Measurements from ENCODE around the gene KRTAP10-1. TPM values are rescaled to one million over a fixed set of nuclear protein-coding genes. Genes with fewer than 3 reads are reported as not detected.

Gene KRTAP10-1
- total and polyA plus RNA-seq, 2 of the 8 experiments (the other 6 are each of a cell fraction or from before 2014, with no cell fraction given), result 0.08 TPM; not detected in 1

GRCh38 chr21:44490816-44491215 lies 49.2 kb downstream of the KRTAP10-1 start:
- H3K56ac ChIP-seq (replicated peaks; ENCODE audit: insufficient read length, low read depth, low read length), result no peak overlapping the region
- H3K18ac ChIP-seq (ENCODE audit: extremely low read depth, low read length), result no peak overlapping the region
- no peak overlapping the region for H2AFZ ChIP-seq (ENCODE audit: low read length)
- peaks cover 0 to 26% (median 10%) of the 10 kb centered on the region in 4 experiments; a peak in 4 of 8 replicates for H3K36me3 ChIP-seq (ENCODE audit: control insufficient read depth in 2 of 4, insufficient read depth in 4 of 4, low read length in 3 of 4)
- FAIRE-seq (no peak), DNase-seq (ENCODE audit: low read depth in 1 of 2, low spot score in 2 of 2) (no peak)
- H4K5ac ChIP-seq (ENCODE audit: insufficient read length, low read depth, low read length), result no peak overlapping the region
- no peaks in the 10 kb centered on the region for H4K20me1 ChIP-seq (replicated peaks in 1 of 2; ENCODE audit: control insufficient read depth in 1 of 2, insufficient read depth in 2 of 2, low read length in 2 of 2)
- TF ChIP-seq SIN3A (conservative IDR thresholded peaks at IDR 0.05 in 1 of 2, IDR thresholded peaks at IDR 0.05 in 1 of 2; ENCODE audit: low read depth in 1 of 2, low read length in 2 of 2) (no peak), CEBPB (IDR thresholded peaks at IDR 0.05; ENCODE audit: low read depth, low read length) (no peak)
- 93% methylated on average over 9 of the region's 9 CpGs; no CpG with 5 or more reads in 1 of the 2 experiments for WGBS, 2 experiments (ENCODE audit: extremely low coverage in 1 of 2, insufficient coverage in 1 of 2, insufficient read length in 1 of 2, insufficient replicate concordance in 2 of 2, low coverage in 1 of 2, low lambda C conversion rate in 2 of 2, missing lambda C conversion rate in 1 of 2)
- no peak overlapping the region for H3K4ac ChIP-seq (replicated peaks; ENCODE audit: insufficient read length, low read depth, low read length)
- H2AK5ac ChIP-seq (ENCODE audit: low read depth, low read length), result no peak overlapping the region
- H3K4me3 ChIP-seq (ENCODE audit: extremely low read depth in 1 of 4, insufficient read depth in 2 of 4, low read depth in 3 of 4, low read length in 4 of 4), result no peak overlapping the region
- H2BK15ac ChIP-seq (ENCODE audit: low read length), result no peak overlapping the region
- ChIA-PET POLR2A (ENCODE audit: partially characterized antibody) (interaction anchor here (0.9 kb wide), 1 partner anchor 291 kb away, joined by 3 read pairs; no protein-coding TSS in a partner anchor), CTCF (ENCODE audit: partially characterized antibody) (interaction anchor here (0.6 to 2.5 kb wide), 21 partner anchors 11 to 739 kb away, joined by 3 to 9 read pairs (median 3); partner anchors contain the start of gene TSPEAR)
- H2BK12ac ChIP-seq (ENCODE audit: low read depth, low read length), result no peak overlapping the region
- 0 out of 2 replicates have a peak, but pooled peaks cover 2% of the 10 kb centered on the region for H3K23me2 ChIP-seq (ENCODE audit: low read depth, low read length)
- H4K8ac ChIP-seq (ENCODE audit: extremely low read depth, insufficient read depth, low read length), result no peak overlapping the region
- H2BK5ac ChIP-seq (ENCODE audit: low read depth, low read length), result no peak overlapping the region
- H2BK120ac ChIP-seq (replicated peaks; ENCODE audit: low read depth, low read length), result no peak overlapping the region
- H3K79me1 ChIP-seq (ENCODE audit: low read depth, low read length), result no peaks in the 10 kb centered on the region; the same call in 1 of the 2 replicates
- no peak overlapping the region for H3K4me2 ChIP-seq (ENCODE audit: insufficient read depth in 1 of 2, low read depth in 2 of 2, low read length in 2 of 2)
- H3K4me1 ChIP-seq (replicated peaks in 1 of 4; ENCODE audit: control insufficient read depth in 3 of 4, insufficient read depth in 4 of 4, low read length in 3 of 4), result peaks cover 0 to 3% (median 1%) of the 10 kb centered on the region in 4 experiments; a peak in 3 of 7 replicates
- no peak overlapping the region for H2BK20ac ChIP-seq (ENCODE audit: low read length)
- H4K91ac ChIP-seq (replicated peaks; ENCODE audit: insufficient read length, low read length), result no peak overlapping the region
- no peak overlapping the region for H3K9ac ChIP-seq (replicated peaks in 1 of 4; ENCODE audit: extremely low read depth in 1 of 4, low read depth in 3 of 4, low read length in 3 of 4)
- H3K14ac ChIP-seq (ENCODE audit: insufficient read length), result no peak overlapping the region
- H3K27me3 ChIP-seq (replicated peaks in 1 of 4; ENCODE audit: control insufficient read depth in 3 of 4, extremely low read depth in 1 of 4, insufficient read depth in 3 of 4, low read length in 3 of 4), result no peaks in the 10 kb centered on the region; a peak in 1 of 7 replicates
- peaks cover 9 to 11% of the 10 kb centered on the region in 2 experiments; a peak in 3 of 4 replicates for H3K9me3 ChIP-seq (ENCODE audit: insufficient read depth in 2 of 2, low read depth in 1 of 2, low read length in 1 of 2)
- peaks cover 3 to 36% of the 10 kb centered on the region in 2 experiments; a peak in 3 of 4 replicates for H3K79me2 ChIP-seq (ENCODE audit: control insufficient read depth in 1 of 2, insufficient read depth in 2 of 2, low read length in 2 of 2)
- no peak overlapping the region for H3K23ac ChIP-seq (ENCODE audit: insufficient read length)
- H3K27ac ChIP-seq (ENCODE audit: low read depth, low read length), result no peak overlapping the region

Data from H1 (cell line).